Nucleus accumbens (tissue), 56 donors: ENCODE results near the gene RAB30.
A peak's percentile ranks its signal among the peaks of the same experiment; 100 is the strongest.
"Not testable (repeated sequence)": the region's sequence is repeated elsewhere in the genome, so short reads cannot be mapped to it uniquely, and the experiment has no call there.

Source experiments
- DNase-seq, 56 donors: peaks; one replicate each; lab custom pipeline; 2025; lab: John Stamatoyannopoulos, UW

Gene RAB30

DNA sequence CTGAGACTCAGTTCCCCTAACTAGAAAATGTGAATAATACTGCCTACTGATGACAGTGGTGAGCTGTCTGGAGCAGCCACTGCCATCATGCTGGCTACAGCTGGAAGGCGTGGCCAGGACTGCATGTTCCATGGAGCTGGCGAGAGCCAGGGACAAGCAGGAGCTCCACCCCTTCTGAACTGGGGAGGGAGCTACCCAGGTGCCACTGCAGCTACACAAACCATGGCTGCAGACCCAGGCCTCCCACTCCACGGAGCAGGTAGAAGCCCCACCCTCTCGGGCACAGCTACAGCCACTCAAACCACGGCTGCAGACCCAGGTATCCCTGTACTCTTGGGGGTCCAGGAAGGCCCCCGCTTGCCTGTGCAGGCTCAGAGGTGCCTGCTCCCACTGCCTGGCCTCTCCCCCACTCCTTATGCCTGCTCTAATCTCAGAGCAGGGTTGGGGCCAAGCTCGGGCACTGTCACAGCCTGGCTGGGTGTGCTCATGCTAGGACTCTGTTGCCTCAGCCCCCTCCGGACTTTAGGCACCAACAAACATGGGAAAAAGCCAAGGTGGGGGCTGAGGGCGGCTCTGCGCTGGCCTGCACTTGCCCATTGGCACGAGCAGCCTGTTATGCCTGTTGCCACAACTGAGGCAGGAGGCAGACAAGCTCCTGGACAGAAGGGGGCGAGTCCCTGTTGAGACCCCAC lies 51.7 kb downstream of the RAB30 start:
- peak in 33 of 56 donors; percentile 10 to 79 (median 47) for DNase-seq

DNA sequence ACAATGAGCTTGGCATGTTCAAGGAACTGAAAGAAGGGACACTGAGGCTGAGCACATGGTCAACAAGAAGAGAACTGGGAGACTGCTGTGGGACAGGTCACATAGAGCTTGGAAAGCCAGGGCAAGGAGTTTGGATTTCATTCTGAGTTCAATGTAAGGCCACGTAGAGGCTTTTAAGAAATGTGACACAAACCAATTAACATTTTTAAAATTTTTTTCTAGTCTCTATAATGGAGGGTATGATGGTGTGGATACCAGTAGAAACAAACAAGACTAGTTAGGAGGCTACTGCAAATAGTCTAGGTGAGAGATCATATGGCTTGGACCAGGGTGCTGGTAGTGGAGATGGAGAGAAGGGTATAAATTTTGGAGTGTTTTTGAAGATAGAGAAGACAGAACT lies 56.7 kb downstream of the RAB30 start:
- no peak for DNase-seq

DNA sequence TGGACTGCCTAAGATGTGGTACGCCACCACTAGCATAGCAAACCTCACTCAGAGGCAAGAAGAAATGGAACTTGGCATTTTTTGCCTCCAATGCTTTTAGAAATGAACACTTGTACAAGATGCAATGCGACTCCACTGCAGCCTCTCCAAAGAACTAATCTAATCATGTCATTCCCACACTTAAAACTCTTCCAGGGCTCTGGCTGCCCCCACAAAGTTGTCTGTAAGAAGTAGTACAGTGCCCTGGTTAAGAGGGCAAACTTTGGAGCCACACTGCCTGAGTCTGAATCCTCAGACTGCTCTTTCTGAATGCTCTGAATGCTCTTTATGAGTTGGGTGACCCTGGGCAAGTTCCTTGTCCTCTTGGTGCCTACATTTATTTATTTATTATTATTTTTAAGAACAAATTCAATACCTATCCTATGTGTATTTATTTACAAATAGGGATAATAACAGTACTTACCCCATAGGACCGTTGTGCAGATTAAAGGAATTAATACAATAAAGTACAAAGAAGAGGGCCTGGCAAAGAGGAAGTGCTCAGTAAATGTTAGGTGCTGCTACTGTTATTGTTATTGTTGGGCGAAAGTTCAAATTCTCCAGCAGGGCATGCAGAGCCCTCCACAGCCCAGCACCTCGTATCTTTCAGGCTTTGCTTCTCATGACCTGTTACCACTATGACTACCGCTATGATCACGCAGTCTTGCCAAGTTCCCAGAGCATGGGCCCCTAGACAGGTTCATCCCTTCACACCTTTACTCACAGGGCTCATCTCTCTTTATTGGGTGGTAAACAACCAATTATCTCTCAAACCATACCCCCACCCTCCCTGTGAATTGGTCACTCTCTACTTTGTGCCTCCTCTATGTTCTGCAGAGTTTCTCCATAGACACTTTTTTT lies 59.3 kb downstream of the RAB30 start:
- DNase-seq, result peak in 2 of 56 donors; percentile 9 to 60

DNA sequence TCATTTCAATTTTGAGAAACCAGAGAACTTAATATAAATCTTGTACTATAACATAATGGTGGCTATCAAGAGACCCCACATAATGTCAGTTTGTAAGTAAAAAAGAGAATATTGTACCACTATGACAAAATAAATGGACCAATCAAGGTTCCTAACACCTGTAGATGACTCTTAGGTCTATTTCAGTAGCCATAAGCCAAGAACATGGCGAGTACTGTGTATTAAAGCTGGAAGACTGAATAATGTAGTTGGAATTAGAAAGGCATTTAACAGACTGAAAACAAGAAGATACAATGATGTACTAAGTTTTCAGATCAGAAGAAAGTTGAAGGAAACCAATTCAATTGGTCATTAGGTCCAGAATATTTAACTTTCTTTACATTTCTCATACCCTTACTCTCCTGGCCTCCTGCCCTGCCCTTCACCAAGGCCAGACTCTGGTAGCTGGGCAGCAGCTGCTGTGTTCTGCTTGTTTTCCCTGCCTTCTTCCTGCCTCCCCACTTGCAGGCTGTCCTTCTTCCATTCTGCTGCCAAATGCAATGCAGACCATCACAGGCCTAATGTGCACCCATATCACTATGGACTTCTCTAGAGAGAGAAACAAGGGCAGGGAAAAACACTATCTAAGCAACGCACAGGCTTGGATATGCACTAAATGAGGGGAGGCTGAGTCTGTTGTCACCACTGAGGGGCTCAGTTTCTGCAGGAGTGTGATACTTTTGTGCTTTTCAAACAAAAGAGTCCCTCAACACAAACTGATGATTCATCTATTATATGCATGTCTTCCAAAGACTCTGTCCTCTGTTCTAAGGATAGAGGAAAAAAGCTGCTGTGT lies 60.1 kb downstream of the RAB30 start:
- DNase-seq, result peak in 25 of 56 donors; percentile 7 to 77 (median 41)

DNA sequence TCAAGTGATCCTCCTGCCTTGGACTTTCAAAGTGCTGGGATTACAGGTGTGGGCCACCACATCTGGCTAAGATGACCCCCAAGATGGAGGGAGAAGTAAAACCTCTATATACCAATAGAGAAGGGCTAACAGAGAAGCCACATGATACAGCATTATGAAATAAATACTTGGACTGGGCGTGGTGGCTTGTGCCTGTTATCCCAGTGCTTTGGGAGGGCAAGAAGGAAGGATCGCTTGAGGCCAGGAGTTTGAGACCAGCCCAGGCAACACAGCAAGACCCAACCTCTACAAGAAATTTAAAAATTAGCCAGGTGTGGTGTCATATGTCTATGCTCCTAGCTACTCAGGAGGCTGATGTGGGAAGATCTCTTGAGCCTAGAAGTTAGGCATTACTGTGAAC lies 61.7 kb downstream of the RAB30 start:
- DNase-seq, result no peak

DNA sequence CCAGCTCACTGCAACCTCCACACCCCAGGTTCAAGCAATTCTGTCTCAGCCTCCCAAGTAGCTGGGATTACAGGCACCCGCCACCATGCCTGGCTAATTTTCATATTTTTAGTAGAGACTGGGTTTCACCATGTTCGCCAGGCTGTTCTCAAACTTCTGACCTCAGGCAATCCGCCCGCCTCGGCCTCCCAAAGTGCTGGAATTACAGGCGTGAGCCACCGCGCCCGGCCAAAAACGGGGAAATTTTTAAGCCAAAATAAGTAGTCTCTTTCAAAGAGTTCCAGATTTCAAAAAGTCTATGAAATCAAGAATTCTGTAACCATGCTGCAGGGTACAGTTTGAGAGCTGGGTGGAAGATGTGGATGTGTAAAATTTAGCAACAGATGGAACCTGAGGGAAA lies 62.6 kb downstream of the RAB30 start:
- not testable (repeated sequence) for DNase-seq

DNA sequence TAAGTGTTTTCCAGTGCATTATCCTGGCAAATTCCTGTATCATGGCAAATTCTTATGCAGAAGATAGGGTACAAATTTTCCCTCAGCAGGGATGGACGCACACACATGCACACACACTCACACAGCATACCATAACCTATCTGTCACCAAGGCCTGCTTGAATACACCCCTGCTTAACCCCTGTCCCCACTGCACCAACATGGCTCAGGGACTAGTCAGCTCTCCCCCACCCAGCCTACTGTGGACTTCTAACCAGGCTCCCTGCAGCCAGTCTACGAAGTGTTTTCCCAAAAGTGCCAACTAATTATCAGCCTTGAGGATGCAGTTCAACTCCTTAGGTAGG lies 63.1 kb downstream of the RAB30 start:
- DNase-seq, result no peak

DNA sequence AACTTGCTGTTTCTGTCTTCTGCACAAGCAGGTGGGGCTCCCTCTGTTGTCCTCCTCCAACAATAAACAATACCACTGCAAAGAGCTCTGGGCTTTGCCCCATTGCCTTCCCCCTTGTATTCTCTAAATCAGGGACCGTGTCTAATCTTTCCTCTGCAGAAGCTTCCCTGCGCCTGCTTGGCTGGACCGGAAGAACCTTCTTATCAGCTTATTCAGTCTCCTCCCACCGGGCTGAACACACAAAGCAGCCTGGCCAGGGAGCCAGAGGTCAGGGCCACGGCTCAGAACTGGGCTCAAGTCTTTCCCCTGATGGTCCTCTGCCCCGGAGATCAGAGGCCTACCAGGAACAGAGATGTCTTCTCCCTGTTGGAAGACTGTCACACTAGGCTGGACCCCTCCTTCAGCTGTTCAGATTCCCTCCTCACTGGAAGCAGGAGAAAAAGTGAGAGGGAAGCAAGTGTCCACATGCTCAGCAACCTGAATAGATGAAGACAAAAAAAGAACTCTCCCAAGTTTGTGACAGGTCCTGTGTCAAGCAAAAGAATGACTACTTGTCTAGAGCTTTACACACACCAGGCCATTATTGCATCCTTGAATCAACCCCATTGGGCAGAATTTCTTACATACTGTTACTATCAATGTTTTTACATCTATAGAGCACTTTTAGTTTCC lies 63.7 kb downstream of the RAB30 start:
- peak in 27 of 56 donors; percentile 11 to 64 (median 29) for DNase-seq

DNA sequence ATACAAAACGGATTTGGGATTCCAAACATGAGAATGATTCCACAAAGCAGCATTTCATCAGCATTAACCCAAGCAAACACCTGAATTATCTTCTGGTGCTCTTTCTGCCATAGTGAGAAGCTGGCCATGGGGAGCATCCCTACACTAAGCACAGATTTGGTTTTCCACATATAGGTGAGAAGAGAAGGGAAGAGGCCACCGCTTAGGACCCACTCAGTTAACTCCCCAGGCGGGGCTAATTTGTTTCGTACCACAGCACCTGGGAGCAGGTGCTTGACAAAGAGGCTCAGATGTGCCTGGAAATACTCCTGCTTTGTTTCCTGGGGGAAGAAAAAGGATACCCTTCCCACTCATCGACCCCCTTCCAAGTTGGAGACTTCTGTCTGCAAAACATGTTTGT lies 64.2 kb downstream of the RAB30 start:
- DNase-seq, result no peak

DNA sequence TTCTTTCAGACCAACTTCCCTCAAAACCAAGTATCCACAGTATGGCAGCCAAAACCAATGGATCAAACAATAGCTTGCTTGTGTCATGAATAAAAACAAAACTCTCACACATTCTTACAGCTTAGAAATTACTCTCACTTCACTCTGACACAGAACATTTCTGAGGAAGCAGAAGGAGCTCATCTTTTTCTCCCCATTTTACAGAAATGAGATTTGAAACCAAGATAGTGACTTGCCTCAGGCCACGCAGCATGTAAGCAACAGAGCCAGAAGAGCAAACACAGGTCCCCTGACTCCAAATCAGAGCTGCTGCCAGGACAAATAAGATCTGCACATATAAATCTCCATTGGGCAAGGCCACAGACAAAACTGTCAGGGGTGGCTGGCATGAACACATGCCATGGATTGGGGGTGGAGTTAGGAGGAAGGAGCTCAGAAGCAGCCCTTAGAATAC lies 64.8 kb downstream of the RAB30 start:
- DNase-seq, result no peak

DNA sequence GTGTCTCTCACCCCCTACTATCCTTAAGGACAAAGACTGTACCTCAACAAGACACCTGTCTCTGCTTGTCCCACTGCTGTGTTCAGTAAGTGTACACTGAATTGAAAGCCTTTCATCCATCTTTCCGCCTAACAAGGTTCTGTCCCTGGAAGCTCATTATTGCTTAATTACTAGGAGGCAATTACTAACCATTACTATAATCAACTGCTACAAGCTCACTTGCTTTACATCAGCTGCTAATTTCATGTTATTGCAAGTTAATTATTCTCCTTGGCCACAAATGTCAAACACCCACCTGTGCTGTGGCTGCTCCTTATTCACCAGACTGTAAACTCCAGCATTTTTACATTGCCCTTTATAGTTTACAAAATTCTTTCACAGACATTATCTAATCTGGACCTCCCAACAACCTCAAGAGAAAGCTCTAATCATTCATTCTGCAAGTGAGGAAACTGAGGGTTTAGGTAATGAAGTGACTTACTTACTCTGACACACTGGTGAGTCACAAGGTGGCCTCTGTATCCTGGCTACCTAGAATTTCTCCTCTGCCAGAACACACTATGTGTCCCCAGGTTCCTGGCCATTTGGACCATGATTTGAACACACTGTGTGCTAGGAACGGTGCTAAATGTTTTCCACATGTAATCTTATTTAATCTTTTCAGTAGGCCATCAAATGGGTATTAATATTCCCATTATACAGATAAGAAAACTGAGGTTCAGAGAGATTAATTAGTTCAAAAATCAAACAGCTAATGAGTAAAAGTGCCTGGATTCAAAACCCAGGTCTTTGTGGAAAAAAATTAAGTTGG lies 66.7 kb downstream of the RAB30 start:
- no peak for DNase-seq

DNA sequence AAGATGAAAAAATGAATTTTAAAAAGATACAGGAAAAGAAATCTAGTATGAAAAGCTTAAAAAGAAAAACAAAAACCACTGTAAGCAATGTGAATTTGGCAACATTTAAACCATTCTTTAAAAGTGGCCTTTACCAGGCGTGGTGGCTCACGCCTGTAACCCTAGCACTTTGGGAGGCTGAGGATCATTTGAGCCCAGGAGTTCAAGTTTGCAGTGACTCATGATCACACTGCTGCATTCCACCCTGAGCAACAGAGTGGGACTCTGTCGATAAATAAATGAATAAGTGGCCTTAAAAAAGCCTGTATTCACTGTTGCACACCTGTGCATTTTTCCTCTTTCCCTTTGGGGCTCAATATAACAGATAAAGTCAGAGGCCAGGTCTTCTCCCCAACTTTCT lies 69.2 kb downstream of the RAB30 start:
- no peak for DNase-seq

DNA sequence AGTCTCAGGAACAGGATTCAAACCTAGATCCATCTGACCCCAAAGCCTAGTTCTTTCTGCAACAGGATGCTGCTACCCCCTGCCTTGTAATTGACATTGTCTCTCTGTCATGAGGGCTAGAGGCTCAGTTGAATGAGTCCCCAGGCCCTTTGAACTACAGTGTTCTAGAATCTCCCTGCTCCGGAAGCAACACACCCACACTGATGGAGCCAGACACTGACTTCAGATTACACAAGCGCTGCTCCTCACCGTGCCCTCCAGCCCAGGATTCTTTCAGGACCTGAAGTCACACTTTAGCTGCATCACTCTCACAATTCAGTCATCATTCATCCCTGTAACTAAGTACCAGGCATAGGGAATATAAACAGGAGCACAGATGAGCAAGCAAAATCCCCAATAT lies 69.6 kb downstream of the RAB30 start:
- no peak for DNase-seq

DNA sequence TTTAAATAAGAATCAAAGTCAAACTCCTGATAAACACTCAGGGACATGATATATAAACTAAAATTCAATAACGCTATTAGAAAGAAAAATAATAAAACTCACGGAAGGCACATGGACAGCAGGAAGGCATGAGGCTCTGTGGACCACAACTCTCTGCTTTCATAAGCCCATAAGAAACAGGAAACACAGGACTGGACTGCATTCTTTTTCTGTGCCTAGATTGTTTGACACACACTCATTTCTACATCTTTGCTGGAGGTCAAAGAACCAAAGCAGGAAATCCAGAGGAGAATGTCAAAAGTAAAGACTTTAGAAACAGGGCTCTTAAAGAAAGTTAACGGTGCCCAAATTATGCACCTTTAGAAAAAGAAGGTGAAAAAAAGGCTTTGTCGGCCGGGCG lies 71.3 kb downstream of the RAB30 start:
- DNase-seq, result no peak

DNA sequence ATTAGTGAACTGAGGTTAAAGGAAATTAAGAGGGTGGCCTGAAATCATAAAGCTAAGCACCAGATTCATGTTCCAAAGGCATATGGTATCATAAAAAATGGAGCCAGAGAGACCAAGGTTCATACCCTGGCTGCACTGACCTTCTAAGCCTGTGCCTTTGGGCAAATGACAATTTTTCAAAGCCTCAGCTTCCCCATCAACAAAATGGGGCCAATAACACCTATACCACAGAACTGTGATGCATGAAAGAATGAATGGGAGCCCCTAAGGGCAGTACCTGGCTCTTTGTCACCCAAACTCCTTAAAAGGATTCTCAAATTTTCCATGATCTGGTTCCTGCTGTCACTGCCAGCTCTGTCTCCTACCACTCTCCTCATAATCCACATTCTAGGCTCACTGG lies 72.5 kb downstream of the RAB30 start:
- DNase-seq, result no peak

DNA sequence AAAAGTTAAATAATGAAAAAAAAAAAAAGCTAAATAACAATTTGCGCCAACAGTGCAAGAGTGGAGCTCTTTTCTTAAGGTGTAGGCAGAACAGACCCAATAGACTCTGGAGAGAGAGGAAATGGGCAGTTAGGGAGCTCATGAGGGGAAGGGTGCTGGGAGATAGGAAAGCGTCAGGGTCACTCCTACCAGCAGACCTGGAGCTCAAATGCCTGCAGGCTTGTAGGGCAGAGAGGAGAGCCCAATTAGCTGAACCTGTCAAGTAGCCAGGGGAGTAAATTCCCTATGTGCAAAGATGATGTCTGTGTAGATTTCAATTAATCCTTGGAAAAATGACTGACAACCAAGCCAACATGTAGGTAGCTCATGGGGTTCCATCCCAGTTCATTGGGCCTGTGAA lies 73.0 kb downstream of the RAB30 start:
- DNase-seq, result no peak

DNA sequence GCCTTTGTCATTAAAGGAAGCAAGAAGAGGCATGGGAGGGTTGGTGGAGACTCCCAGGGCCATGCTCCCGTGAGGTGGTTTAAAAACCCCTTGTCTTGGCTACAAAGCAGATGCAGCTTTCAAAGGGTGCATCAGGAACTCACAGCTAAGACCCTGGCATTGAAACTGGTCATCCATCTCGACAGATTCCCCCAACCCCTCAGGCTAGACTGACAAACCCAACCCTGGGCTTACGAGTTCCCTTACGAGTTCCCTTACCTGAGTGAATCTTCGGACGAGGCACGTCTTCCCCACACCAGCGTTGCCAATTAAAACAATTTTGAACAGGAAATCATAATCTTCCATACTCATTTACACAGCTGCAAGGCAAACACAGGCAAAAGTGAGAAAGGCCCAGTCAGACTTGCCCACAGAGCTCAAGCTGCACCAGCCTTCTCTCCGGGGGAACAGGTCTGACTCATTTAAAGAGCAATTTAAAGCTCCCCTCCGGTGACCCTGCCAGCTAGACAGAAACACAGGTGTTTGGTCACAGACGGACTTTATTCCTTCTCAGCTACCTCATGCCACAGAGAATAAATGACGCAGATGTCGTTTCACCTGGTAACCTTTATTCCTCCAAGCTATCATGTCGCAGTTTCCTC lies 74.6 kb downstream of the RAB30 start:
- DNase-seq, result no peak

DNA sequence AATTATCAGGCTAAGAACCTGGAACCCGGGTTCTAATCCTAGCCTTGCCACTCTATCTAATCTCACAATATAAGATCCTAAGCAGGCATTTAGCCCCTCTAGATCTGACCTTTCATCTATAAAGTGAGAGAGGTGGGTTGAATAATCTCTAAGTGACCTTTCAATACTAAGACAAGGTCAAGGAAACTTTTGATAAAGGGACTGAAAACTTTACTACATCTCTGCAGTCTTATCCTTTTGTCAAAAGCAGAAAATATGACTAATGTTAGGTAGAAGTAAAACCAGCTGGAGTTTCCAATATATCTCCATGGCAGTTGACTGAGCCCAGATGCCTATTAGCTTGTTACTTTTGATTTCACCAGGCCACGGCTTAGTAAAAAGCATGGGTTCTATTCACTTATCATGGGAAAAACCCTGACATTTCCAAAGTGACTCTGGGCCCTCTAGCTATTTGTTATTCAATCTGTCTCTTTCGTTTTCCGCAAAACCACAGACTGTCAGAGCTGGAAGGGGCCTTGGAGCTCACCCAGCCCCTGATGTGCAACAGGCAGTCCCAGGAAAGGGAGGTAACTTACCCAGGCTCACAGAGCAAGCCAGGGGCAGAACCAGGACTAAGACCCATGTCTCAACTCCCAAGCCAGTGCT lies 75.8 kb downstream of the RAB30 start:
- peak in 1 of 56 donors; percentile 13 for DNase-seq

DNA sequence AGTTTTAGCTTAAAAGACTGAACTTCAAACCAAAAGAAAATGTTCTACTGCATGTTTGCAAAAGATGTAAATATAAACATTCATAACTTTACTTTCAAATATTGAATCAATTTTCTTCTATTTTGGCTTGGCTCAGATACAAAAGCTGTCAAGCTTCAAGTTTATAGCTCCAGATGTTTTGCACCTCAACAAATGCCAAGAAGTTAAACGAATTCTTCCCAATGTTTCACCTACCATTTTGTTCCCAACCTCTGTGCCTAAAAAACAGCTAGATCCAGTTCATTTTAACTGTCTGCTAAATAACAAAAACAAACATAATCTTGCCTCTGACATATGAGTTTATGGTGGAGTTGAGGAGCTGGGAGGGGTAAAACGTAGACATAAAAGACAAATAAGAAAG lies 76.5 kb downstream of the RAB30 start:
- no peak for DNase-seq
